Prostate gland (tissue), 2 donors: ENCODE data around the gene TTC34. TPM values are rescaled to one million over a fixed set of nuclear protein-coding genes. Genes with fewer than 3 reads are reported as not detected.

Experiments used
- DNase-seq: peaks from one replicate; pipeline ENCODE4 v3.0.0-alpha.2; 2019; ENCODE audit warnings: low spot score
- H3K27ac ChIP-seq, 2 donors: fragments of 200-600 bp; sonication (generic); 2 replicates each; pipeline ENCODE4 v1.5.1; 2017 to 2019
- H3K27me3 ChIP-seq: fragments of 200-600 bp; sonication (generic); replicated peaks from 2 replicates; pipeline ENCODE4 v1.5.1; 2019; ENCODE audit not compliant: insufficient read depth
- H3K36me3 ChIP-seq, 2 donors: fragments of 200-600 bp; sonication (generic); 1 replicate in 1 of 2; 2 replicates in 1 of 2; pipeline versions ENCODE4 v1.5.1 to v1.8.1; 2017 to 2019
- H3K4me1 ChIP-seq: fragments of 200-600 bp; sonication (generic); replicated peaks from 2 replicates; pipeline ENCODE4 v1.5.1; 2019
- H3K4me3 ChIP-seq, 2 donors: fragments of 200-600 bp; sonication (generic); 2 replicates each; pipeline ENCODE4 v1.5.1; 2017 to 2019
- H3K9me3 ChIP-seq: fragments of 200-600 bp; sonication (generic); 2 replicates; pipeline ENCODE4 v1.5.1; 2017
- POLR2A ChIP-seq: fragments of 450-650 bp; IDR thresholded peaks from one replicate; pipeline ENCODE4 v1.6.1; 2016; ENCODE audit warnings: antibody characterized with exemption, mild to moderate bottlenecking
- POLR2AphosphoS5 ChIP-seq: sonication (generic); formaldehyde crosslinking; IDR thresholded peaks from one replicate; pipeline ENCODE4 v1.6.1; 2017; ENCODE audit warnings: antibody characterized with exemption
- WGBS: methylation state at CpG from one replicate; pipeline ENCODE4 v1.1.5; 2018; 5-methylcytosine and 5-hydroxymethylcytosine counted together
- intact Hi-C: fragments of 100-400 bp; cut with DNase I; formaldehyde crosslinking; loops from one replicate; pipeline ENCODE4 v1.14.2; 2022
- total RNA-seq, 2 donors: library from RNA; depleted of rRNA; stranded (reverse); fragments of >200 nt; gene quantifications; one replicate each; pipeline ENCODE4 v1.1.0, GENCODE V29; 2016
- TF ChIP-seq, protein P1 (sequence below), 4 experiments: fragments of 200-600 bp in 2 of 4; fragments of 450-650 bp in 2 of 4; sonication (generic) in 2 of 4; IDR thresholded peaks; 1 replicate in 3 of 4; 2 replicates in 1 of 4; pipeline ENCODE4 v1.5.1; 2016 to 2019; ENCODE audit warnings: antibody characterized with exemption in 4 of 4, mild to moderate bottlenecking in 2 of 4, moderate library complexity in 2 of 4

TTC34 gene
- total RNA-seq, 2 donors from 2014 or later: 0.32 to 1.2 TPM

DNA sequence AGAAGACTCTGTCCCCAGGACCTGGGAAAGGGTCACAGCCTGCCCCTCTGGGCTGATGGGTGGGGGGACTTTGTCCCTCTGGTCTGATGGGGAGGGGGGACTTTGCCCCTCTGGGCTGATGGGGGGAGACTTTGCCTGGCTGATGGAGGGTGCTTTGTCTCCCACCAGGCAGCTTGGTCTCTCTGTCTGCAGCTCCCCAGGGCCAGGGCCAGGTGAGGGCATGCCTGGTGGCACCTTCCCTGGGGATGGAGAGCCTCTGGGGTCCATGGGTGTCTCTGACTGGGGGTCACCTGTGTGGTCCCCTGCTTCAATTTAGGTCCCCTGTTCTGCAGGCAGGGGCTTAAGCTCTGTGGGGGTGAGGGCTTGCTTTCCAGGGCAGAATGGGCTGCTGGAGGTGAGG is 23.5 kb upstream of the TTC34 start:
- Histone ChIP-seq H3K4me3 (no peak overlapping the region), H3K9me3 (no peaks in the 10 kb centered on the region), H3K4me1 (no peaks in the 10 kb centered on the region), H3K27me3 (no peaks in the 10 kb centered on the region), H3K36me3 (no peaks in the 10 kb centered on the region), H3K27ac (no peak overlapping the region)
- no peak for DNase-seq
- TF ChIP-seq POLR2AphosphoS5 (no peak), POLR2A (no peak)
- TF ChIP-seq, protein P1, sequence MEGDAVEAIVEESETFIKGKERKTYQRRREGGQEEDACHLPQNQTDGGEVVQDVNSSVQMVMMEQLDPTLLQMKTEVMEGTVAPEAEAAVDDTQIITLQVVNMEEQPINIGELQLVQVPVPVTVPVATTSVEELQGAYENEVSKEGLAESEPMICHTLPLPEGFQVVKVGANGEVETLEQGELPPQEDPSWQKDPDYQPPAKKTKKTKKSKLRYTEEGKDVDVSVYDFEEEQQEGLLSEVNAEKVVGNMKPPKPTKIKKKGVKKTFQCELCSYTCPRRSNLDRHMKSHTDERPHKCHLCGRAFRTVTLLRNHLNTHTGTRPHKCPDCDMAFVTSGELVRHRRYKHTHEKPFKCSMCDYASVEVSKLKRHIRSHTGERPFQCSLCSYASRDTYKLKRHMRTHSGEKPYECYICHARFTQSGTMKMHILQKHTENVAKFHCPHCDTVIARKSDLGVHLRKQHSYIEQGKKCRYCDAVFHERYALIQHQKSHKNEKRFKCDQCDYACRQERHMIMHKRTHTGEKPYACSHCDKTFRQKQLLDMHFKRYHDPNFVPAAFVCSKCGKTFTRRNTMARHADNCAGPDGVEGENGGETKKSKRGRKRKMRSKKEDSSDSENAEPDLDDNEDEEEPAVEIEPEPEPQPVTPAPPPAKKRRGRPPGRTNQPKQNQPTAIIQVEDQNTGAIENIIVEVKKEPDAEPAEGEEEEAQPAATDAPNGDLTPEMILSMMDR (IDR thresholded peaks at IDR 0.05): no peak
- intact Hi-C loops: no loop called here

DNA sequence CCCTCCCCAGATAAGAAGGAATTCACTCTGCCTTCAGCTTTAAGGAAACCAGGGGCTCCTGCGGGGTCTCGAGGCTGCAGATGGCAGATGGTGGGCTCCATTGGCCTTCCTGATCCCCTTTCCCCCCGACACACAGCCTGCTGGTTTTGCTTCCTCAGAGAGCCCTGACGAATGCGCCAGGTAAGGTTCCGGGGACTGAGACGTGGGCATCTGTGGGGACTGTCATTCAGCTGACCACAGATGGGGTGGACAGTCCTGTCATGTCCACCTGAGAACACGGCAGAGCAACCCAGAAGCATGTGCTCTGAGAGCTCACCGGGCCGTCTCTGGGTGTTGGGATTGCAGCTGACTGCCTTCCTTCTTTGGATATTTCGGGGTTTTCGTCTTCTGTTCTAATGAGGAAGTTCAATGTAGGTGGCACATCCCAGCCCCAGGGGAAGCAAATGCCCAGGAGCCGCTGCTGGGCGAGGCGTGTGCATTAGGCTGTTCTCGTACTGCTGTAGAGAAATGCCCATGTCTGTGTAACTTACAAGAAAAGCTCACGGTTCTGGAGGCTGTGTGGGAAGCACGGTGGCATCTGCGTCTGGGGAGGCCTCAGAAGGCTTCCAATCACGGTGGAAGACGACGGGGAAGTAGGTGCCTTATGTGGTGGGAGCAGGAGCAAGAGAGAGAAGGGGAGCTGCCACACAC is 22.6 kb upstream of the TTC34 start:
- Histone ChIP-seq H3K27ac (no peak overlapping the region), H3K9me3 (no peaks in the 10 kb centered on the region), H3K36me3 (no peaks in the 10 kb centered on the region), H3K4me3 (no peak overlapping the region), H3K4me1 (no peaks in the 10 kb centered on the region), H3K27me3 (no peaks in the 10 kb centered on the region)
- intact Hi-C loops: loop anchor here (2.0 kb wide), 1 partner anchor 601 kb away; no protein-coding TSS in a partner anchor
- DNase-seq: no peak
- TF ChIP-seq POLR2AphosphoS5: no peak
- 78% methylated on average over 22 of the region's 22 CpGs for WGBS

DNA sequence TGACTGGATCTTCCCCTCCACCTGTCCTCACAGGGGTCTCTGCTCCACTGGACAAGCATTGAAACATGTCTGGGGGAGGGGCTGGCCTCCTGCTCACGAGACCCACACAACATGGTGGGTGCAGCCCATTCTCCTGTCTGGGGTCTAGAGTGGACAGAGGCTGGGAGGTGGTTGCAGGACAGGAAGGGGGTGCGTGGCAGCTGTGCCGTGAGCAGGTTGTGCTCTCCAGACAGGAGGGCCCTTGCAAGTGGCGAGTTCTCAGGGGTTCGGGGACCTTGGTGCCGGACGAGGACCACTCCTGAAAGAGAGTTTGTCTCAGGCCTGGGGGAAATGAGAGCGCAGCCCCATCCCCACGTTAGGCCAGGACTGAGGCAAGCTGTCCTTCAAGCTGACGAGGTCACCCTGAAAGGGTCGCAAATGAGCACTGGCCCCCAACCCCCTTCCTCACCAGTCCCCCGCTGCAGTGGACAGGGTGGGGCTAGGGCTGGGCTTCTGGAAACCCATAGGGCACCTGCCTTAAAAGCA is 21.2 kb upstream of the TTC34 start:
- Histone ChIP-seq H3K9me3 (no peaks in the 10 kb centered on the region), H3K4me1 (no peaks in the 10 kb centered on the region), H3K36me3 (no peaks in the 10 kb centered on the region), H3K27me3 (no peaks in the 10 kb centered on the region), H3K4me3 (no peak overlapping the region), H3K27ac (no peak overlapping the region)
- 92% methylated on average over 12 of the region's 12 CpGs for WGBS
- intact Hi-C loops: loop anchor here (2.0 kb wide), 1 partner anchor 602 kb away; no protein-coding TSS in a partner anchor
- no peak for DNase-seq
- no peak for TF ChIP-seq POLR2AphosphoS5
- no peak for TF ChIP-seq POLR2A
- TF ChIP-seq, protein P1 (IDR thresholded peaks at IDR 0.05): no peak

DNA sequence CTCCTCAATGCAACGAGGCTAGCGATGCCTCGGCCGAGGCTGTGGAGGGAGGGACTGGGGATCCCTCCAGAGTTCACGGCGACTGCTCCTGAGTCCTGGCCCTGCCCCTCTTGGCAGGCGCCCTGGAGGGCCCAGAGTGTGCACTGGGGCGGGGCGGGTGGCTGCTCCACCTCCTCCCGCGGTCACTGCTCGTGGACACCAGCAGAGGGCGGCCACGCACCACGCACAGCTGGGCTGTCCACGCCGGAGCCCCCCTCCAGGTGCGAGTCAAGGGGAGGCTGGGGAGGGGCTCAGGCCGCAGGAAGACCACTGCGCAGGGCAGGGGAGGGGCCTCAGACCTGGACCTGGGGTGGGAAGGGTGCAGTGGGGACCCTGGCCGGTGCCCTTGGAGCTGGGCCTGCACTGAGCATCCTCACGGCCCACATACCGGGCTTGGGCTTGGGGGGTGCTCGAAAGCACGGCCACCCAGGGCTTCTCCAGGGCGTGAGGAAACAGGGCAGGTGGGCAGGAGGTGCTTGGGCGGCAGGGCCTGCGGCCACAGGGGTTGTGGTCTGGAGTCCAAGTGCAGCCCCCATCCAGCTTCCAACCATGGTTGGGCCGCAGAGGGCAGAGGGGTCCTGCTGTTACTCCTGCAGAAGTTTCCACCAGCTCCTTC is 20.6 kb upstream of the TTC34 start:
- WGBS: 31% methylated on average over 17 of the region's 29 CpGs
- H3K4me1 ChIP-seq: no peaks in the 10 kb centered on the region

DNA sequence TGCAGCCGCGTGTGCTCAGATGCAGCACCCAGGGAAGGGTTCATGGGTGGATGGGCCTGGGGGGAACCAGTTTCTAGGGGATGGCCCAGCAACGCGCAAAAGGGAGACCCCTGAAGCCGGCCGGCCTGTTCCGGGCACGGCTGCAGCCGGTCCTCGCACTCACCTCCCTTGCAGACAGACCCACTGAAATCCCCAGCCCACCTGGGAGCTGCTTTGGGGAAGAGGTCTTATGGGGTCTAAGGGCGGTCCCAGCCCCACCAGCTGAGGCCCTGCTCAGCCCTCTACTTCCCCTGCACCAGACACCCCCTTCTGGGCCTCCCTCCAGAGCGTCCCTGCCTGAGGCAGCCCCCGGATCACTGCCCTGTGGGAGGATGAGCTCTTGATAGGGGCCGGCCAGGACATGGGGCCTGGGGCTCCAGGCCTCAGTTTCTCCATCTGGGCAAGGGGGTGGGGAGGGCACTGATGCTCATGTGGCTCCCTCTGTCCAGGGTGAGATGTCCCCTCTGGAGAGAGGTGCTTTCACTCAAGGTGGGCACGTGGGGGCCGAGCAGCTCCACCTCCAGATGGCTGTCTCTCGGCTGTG is 20.0 kb upstream of the TTC34 start:
- TF ChIP-seq POLR2AphosphoS5: no peak
- TF ChIP-seq POLR2A: no peak
- no peaks in the 10 kb centered on the region for H3K36me3 ChIP-seq
- 80% methylated on average over 15 of the region's 17 CpGs for WGBS
- intact Hi-C loops: no loop called here
- peaks cover 2% of the 10 kb centered on the region for H3K27me3 ChIP-seq
- H3K27ac ChIP-seq: no peak overlapping the region
- no peak for DNase-seq
- no peaks in the 10 kb centered on the region for H3K4me1 ChIP-seq
- H3K9me3 ChIP-seq: no peaks in the 10 kb centered on the region
- no peak overlapping the region for H3K4me3 ChIP-seq

More for the DNA sequence above, 20.6 kb upstream of the TTC34 start:
- intact Hi-C loops: loop anchor here (2.0 kb wide), 1 partner anchor 603 kb away; no protein-coding TSS in a partner anchor
- no peak overlapping the region for H3K27ac ChIP-seq
- peak; percentile 14 for DNase-seq
- no peaks in the 10 kb centered on the region for H3K36me3 ChIP-seq
- no peak overlapping the region for H3K4me3 ChIP-seq
- TF ChIP-seq POLR2AphosphoS5: no peak
- TF ChIP-seq, protein P1 (IDR thresholded peaks at IDR 0.05): peak; percentile 23 to 79 (median 64)
- H3K9me3 ChIP-seq: no peaks in the 10 kb centered on the region
- no peaks in the 10 kb centered on the region for H3K27me3 ChIP-seq
